GM12801 (cell line): ENCODE measurements around the gene MBP.

Experiments
- CTCF ChIP-seq: IDR thresholded peaks from one replicate; pipeline ENCODE4 v1.5.1; 2011; ENCODE audit warnings: control low read depth; ENCODE audit not compliant: insufficient read length; ENCODE audit errors: extremely low read depth

The MBP gene

DNA sequence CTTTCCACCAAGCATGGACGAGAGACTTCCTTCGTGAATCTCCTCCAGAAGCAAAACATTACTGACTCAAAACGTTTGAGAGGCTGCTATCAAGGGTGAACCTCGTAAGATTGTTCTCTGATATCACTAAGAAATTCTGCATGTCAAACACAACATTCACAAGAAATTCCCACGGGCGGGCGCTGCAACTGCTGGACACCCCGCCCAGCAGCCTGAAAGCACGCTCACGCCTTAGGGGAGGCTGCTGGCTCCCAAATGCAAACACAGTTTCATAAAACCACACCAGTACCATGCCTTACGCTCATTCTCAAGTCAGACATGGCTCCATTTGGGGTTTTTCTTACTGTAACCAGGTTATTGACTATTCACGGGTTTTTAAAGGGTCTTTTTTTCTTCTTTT is 39.0 kb downstream of the MBP start:
- no peak for TF ChIP-seq CTCF

DNA sequence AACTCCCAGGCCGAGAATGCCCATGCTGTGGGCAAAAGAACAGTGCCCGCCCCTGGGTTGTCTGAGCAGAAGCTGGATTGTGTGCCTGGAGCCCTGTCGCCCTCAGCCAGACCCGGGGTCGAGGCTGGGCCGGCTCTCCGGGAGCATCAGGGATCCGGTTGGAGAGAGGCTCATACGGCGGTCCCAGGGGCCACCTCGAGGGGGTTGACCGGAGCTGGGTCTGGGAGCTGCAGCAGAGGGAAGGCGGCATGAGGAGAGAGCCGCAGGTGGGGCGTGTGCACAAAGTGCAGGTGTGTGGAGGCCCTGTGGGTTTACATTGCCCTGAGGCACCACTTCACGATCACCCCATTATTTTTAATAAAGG is 39.5 kb downstream of the MBP start:
- no peak for TF ChIP-seq CTCF

DNA sequence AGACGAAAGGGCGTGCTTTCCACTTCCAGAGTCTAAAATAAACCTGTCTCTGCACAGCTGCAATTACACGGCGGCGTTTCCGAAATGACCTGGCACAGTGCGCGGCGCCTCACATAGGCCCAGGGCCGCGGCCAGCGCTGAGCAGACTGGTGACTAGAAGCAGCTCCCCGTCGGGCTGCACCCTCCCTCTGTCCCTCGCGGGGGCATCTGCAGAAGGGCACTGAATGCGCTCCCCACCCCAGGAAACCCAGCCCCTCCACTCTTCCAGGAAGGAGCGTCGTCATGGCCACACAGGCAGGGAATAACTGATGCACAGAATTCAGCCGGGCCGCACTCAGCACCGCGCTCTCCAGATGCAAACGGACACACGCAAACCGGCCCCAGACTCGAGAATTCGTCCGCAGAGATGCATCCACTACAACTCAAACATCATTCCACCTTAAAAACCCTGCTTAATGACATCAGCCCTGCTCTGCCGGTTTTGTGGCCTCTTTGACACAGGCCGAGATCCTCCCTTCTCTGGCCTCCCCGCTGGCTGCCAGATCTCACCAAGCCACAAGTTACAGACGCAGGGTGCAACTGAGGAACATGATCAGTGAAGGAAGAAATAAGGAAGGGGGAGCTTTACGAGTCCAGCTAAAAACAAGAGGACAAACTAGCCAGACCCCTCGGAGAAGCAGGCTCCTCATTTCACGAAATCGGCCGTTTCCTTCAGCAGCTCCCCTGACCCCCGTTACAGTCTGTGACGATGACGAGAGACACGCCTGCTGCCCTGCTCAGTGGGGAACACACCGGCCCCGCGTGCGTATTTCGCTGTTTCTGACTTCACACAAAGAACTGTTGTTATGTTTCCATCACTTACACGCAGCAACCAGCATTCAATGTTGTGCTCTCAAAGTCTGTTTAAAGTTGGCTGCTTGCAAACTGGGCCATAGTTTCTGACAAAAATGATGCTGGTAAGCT is 40.2 kb downstream of the MBP start:
- TF ChIP-seq CTCF: no peak

- TF ChIP-seq CTCF: no peak
Measured at GRCh38 chr18:77091366-77091765, 41.2 kb downstream of the MBP start.

- TF ChIP-seq CTCF: no peak
Measured at GRCh38 chr18:77090546-77091174, 41.9 kb downstream of the MBP start.

GRCh38 chr18:77089723-77090285 is 42.8 kb downstream of the MBP start:
- TF ChIP-seq CTCF: no peak

DNA sequence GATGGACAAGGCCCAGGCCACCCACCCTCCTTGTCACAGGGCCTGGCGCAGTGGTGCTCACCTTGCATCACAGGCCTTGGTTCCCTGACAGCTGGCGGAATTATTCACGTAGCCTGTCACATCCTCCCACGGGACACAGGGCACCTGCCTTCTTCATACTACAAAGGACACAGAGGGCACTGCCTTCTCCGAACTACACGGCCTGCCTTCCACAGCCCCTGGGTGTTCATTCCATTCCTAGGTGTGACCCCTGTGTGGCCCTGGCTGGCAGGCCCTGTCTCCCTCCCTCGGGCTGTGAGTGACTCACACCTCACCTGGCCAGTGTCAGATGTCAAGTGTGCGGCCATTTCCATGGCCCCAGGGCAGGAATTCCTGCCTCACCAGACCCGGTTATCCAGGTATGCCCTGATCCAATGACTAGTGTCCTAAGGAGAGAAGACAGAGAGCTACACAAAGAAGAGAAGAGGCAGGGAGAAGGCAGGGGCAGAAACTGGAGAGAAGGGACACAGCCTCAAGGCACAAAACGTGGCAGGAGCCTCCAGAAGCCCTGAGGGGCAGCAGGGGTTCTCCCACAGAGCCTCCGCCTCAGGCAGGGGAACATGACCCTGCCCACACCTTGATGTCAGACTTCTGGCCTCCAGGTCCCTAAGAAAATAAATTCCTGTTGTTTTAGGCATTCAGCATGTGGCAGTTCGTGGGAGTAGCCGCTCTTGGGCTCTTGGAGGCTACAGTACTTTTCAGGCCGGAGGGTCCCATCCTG is 43.4 kb downstream of the MBP start:
- TF ChIP-seq CTCF: no peak
